ENCODE data around the gene PARD6A.
"Not testable (repeated sequence)": the region's sequence is repeated elsewhere in the genome, so short reads cannot be mapped to it uniquely, and the experiment has no call there.

Gene PARD6A

GRCh38 chr16:67685388-67686112 lies 24.8 kb downstream of the PARD6A start:
- no peak for DNase-seq (ENCODE audit: low spot score)

GRCh38 chr16:67693517-67694285 lies 32.9 kb downstream of the PARD6A start:
- not testable (repeated sequence) for DNase-seq (ENCODE audit: low spot score)

GRCh38 chr16:67694611-67695010 lies 33.9 kb downstream of the PARD6A start:
- DNase-seq (ENCODE audit: low spot score) = no peak

- DNase-seq (ENCODE audit: low spot score) = no peak
These were observed 36.8 kb downstream of the PARD6A start for GRCh38 chr16:67697422-67698185.

GRCh38 chr16:67699265-67699664 lies 38.5 kb downstream of the PARD6A start:
- DNase-seq (ENCODE audit: low spot score) = no peak

GRCh38 chr16:67701420-67701819 lies 40.7 kb downstream of the PARD6A start:
- no peak for DNase-seq (ENCODE audit: low spot score)

- no peak for DNase-seq (ENCODE audit: low spot score)
These were observed 41.4 kb downstream of the PARD6A start for GRCh38 chr16:67702130-67702529.

- no peak for DNase-seq (ENCODE audit: low spot score)
These were observed 42.9 kb downstream of the PARD6A start for GRCh38 chr16:67703626-67704025.

- no peak for DNase-seq (ENCODE audit: low spot score)
These were observed 43.4 kb downstream of the PARD6A start for GRCh38 chr16:67704110-67704509.

- no peak for DNase-seq (ENCODE audit: low spot score)
These were observed 46.5 kb downstream of the PARD6A start for GRCh38 chr16:67707210-67707609.

GRCh38 chr16:67707790-67708189 lies 47.0 kb downstream of the PARD6A start:
- DNase-seq (ENCODE audit: low spot score) = no peak

GRCh38 chr16:67708368-67708771 lies 47.6 kb downstream of the PARD6A start:
- DNase-seq (ENCODE audit: low spot score) = no peak

GRCh38 chr16:67709050-67709449 lies 48.3 kb downstream of the PARD6A start:
- no peak for DNase-seq (ENCODE audit: low spot score)

- no peak for DNase-seq (ENCODE audit: low spot score)
These were observed 49.8 kb downstream of the PARD6A start for GRCh38 chr16:67710607-67711006.
